Fibroblast of pulmonary artery (primary cell): ENCODE results near the gene SH3PXD2A.

Source experiments
- DNase-seq: peaks from one replicate; pipeline ENCODE4 v3.0.0-alpha.2; 2010; ENCODE audit warnings: low read depth
- H3K4me3 ChIP-seq: replicated peaks from 2 replicates; pipeline ENCODE4 v1.5.1; 2011; ENCODE audit warnings: low read depth, mild to moderate bottlenecking, control low read depth, low read length, moderate library complexity
- TF ChIP-seq, protein P1 (sequence below): IDR thresholded peaks from 2 replicates; pipeline ENCODE4 v1.5.1; 2011; ENCODE audit warnings: mild to moderate bottlenecking, control low read depth, low read length, inconsistent platforms; ENCODE audit errors: missing control alignments

Gene SH3PXD2A

DNA sequence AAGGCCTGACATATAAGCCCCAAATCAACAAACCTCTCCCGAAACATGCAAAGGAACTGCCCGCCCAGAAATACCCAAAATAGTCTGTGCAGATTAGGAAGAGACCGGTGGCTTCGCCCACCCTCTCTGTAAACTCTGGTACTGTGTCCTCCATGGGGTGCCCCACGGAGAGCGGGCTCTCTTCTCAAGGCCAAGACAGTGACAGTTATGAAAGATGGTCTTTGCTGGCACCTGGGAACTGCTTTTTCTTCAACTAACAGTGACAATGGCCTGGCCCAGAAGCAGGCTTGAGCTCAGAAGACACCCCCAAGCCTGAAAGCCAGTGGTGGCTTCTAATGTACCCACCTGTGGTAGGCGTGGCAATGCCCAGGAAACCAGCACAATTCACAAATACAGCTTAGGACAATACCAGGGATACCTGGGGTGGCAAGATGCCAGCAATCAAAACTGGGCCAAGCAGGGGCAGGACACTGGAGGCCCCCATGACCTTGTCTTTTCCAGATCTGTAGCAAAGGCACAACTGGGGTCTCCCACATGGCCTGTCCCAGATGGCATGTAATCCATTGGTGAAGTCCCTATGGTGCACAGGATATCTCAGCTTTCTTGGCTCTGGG lies 254.3 kb downstream of the SH3PXD2A start:
- TF ChIP-seq, protein P1, sequence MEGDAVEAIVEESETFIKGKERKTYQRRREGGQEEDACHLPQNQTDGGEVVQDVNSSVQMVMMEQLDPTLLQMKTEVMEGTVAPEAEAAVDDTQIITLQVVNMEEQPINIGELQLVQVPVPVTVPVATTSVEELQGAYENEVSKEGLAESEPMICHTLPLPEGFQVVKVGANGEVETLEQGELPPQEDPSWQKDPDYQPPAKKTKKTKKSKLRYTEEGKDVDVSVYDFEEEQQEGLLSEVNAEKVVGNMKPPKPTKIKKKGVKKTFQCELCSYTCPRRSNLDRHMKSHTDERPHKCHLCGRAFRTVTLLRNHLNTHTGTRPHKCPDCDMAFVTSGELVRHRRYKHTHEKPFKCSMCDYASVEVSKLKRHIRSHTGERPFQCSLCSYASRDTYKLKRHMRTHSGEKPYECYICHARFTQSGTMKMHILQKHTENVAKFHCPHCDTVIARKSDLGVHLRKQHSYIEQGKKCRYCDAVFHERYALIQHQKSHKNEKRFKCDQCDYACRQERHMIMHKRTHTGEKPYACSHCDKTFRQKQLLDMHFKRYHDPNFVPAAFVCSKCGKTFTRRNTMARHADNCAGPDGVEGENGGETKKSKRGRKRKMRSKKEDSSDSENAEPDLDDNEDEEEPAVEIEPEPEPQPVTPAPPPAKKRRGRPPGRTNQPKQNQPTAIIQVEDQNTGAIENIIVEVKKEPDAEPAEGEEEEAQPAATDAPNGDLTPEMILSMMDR: no peak
- no peak for DNase-seq
- no peak overlapping the region for H3K4me3 ChIP-seq

DNA sequence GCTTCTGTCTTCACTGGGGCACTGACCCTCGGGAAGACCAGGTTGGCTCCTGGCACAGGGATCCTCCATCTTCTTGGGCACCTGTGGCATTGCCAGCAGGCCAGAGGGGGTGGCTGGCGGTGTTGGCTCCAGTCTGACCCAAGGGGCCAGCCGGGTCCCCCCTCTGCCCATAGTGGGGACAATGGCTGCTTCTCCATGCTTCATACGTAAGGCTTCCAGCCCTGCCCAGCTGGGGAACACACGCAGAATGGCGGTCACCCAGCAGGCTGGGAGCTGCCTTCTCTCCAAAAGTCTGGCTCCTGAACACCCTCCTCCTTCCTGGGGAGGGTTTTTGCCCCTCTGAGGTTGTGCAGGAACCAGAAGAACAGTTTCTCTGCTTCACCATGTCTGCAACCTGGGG lies 255.1 kb downstream of the SH3PXD2A start:
- TF ChIP-seq, protein P1: no peak
- DNase-seq: no peak
- H3K4me3 ChIP-seq: no peak overlapping the region

DNA sequence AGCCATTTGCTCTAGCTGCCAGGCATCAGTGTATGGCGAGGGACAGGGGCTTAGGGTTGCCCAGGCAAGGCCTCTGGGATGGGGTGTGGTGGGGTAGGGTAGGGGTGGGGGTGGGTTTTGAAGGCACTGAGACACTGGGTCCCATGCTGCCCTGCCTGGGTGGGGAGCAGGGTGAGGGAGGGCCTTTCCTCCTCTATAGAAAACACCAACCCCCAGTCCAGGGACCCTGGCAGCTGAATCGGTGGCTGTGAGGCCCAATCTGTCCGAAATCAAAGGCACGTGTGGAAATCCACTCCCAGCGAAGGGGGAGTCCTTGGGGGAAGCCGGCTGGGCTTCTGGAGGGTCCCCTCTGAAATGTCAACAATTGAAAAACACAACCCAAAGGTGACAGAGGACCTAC lies 255.5 kb downstream of the SH3PXD2A start:
- DNase-seq: no peak
- TF ChIP-seq, protein P1: no peak
- H3K4me3 ChIP-seq: no peak overlapping the region

DNA sequence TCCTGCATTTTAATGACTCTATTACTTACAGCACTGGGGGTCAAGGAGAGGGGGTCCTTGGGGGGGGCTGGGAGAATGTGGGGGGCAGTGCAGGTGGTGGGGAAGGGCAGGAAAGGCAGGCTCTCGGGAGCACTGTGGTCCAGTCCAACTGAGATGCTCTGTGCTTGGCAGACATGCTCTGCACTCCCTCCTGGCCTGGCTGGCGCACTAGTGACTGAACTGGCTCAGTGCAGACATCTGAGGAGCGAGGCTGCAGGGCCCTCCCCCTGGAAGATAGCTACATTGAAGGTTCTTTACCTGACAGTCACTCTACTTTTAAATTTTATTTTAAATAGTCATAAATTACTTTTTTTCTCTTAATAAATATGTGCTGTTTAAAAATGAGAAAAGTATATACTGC lies 256.2 kb downstream of the SH3PXD2A start:
- DNase-seq: no peak
- no peak overlapping the region for H3K4me3 ChIP-seq
- TF ChIP-seq, protein P1: no peak

DNA sequence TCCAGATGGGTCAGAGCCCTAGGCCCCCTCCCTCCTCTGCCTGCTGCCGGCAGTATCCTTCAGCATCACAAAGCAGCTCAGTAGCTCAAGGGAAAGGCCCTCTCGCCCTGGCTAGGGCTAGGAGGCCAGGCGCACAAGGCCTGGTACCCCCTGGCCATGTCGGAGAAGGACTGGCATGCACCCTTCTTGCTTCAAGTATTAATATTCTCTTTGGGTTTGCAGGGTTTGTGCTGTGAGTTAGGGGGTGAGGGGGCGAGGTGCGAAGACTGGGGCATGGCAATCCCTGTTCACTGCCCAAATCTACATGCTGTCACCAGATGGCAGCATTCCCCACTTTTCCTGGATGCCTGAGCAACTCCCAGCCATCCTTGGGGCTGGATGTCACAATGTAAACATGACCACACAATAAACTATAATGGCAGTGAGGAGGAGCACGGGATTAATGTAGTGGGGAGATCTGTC lies 256.7 kb downstream of the SH3PXD2A start:
- TF ChIP-seq, protein P1: peak; percentile 81
- no peak overlapping the region for H3K4me3 ChIP-seq
- DNase-seq: peak; percentile 84

DNA sequence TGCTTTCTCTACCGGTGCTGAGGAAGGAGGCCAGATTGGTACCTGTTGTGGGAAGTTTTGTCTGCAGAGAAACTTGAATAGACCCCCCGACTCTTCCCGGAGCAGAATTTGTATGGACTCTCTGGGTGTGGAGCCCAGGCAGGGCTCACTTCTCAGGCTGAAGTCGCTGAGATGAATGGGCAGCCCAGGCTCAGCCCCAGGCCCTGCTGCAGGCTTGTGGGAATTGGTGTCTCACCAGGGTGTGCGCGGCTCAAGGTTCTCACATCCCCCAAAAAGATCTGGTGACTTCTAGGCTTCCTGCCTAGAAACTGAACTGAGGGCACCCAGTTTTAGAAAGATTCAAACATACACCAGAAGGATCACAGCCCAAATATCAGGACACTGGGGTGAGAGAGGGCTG lies 258.4 kb downstream of the SH3PXD2A start:
- H3K4me3 ChIP-seq: no peak overlapping the region
- TF ChIP-seq, protein P1: no peak
- no peak for DNase-seq
